Measurements from ENCODE around the gene NSDHL. TPM values are rescaled to one million over a fixed set of nuclear protein-coding genes. Genes with fewer than 3 reads are reported as not detected.

The NSDHL gene
- polyA plus RNA-seq, 2 of the 4 experiments (the other 2 are of a cell fraction), result 24.9 to 50.5 TPM

DNA sequence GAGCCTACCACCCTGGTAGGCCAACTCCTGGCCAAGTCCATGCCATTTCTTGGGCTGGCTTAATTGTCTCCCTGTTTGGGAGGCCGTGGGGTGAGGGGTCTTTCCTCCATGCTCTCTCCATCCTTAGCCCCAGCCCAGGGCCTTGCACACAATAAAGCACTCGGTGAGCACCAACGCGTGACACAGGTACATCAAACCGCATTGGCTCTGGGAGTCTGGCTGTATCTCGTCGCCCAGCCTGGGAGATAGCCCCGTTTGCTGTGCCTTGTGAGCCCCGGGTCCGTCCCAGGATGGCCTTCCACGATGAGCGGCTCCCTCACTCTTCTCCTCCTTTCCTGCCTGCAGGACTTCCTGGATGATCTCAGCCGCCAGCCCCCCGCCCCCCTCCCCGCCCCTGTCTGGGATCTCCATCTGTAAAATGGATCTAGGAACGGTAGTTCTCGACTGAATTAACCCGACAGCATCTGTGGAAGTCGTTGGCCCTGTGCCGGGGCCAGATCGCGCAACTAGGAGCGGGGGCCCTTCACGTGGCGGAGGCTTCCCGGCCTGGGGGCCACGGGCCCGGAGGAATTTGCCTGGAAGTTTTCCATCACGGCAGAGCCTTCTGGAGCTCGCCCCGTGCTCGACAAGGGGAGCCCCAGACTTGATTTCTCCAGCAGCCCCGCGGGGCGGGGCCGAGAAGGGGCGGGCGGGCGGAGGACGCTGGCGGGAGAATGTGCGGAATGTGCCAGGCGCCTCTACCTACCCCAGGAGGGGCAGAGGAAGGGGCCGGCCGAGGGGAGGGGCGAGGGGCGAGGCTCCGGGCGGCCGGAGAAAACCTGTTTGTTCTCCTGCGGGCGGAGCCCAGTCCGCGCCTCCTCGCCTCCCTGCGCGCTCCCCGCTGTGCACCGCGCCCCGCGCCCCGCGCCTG lies 66.6 kb downstream of the NSDHL start, which contains the start of gene ZNF185:
Gene ZNF185 (plus strand): TSS at position 846 of the 910 bp plus-strand sequence. CDS start 16,423 bp downstream, outside the sequence.
- Histone ChIP-seq H3K4me2 (peak within 1 kb of the TSS; percentile 96), H3K27ac (peak within 1 kb of the TSS; percentile 76 to 87), H3K4me3 (peak within 1 kb of the TSS; percentile 49), H3K4me1 (peaks cover 10% of the 10 kb centered on the region), H3K9me3 (no peaks in the 10 kb centered on the region)
- POLR2A ChIA-PET, result no interaction called here
- WGBS (ENCODE audit: missing lambda C conversion rate), result 26% methylated on average over 4 of the region's 64 CpGs
- CTCF ChIA-PET, result interaction anchor here (2.1 kb wide), 1 partner anchor 8 kb away, joined by 7 read pairs; no protein-coding TSS in a partner anchor
- peak; percentile 51 to 82; a peak in 5 of 6 replicates for ATAC-seq
- peak; percentile 34 to 50 for DNase-seq (ENCODE audit: low read depth in 1 of 2, low spot score in 1 of 2)
- TF ChIP-seq JUNB (IDR thresholded peaks at IDR 0.05) (no peak), POLR2AphosphoS2 (conservative IDR thresholded peaks at IDR 0.05; ENCODE audit: low read length) (no peak), RCOR1 (IDR thresholded peaks at IDR 0.05; ENCODE audit: low read depth, low read length) (no peak), ESRRA (IDR thresholded peaks at IDR 0.05; ENCODE audit: borderline replicate concordance, low read length) (no peak), MAFK (IDR thresholded peaks at IDR 0.05; ENCODE audit: partially characterized antibody) (no peak)
- TF ChIP-seq, protein P1, sequence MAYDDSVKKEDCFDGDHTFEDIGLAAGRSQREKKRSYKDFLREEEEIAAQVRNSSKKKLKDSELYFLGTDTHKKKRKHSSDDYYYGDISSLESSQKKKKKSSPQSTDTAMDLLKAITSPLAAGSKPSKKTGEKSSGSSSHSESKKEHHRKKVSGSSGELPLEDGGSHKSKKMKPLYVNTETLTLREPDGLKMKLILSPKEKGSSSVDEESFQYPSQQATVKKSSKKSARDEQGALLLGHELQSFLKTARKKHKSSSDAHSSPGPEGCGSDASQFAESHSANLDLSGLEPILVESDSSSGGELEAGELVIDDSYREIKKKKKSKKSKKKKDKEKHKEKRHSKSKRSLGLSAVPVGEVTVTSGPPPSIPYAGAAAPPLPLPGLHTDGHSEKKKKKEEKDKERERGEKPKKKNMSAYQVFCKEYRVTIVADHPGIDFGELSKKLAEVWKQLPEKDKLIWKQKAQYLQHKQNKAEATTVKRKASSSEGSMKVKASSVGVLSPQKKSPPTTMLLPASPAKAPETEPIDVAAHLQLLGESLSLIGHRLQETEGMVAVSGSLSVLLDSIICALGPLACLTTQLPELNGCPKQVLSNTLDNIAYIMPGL (CRISPR knock-in tag; IDR thresholded peaks at IDR 0.05; ENCODE audit: borderline replicate concordance), result no peak
- FAIRE-seq, result no peak

- 90% methylated on average over 5 of the region's 10 CpGs for WGBS (ENCODE audit: missing lambda C conversion rate)
- Histone ChIP-seq H3K4me3 (peak overlapping the region; percentile 49), H3K27ac (peak overlapping the region; percentile 76 to 87), H3K9me3 (no peaks in the 10 kb centered on the region), H3K4me1 (peaks cover 10% of the 10 kb centered on the region), H3K4me2 (peak overlapping the region; percentile 96)
- POLR2A ChIA-PET, result no interaction called here
- FAIRE-seq, result no peak
- DNase-seq (ENCODE audit: low read depth in 1 of 2, low spot score in 1 of 2), result no peak
- ATAC-seq, result no peak
- TF ChIP-seq RFX5 (IDR thresholded peaks at IDR 0.05) (no peak), KDM1A (IDR thresholded peaks at IDR 0.05; ENCODE audit: low read depth) (peak; percentile 59; the same call in 1 of the 2 replicates)
- CTCF ChIA-PET, result interaction anchor here (1.1 to 2.0 kb wide), 2 partner anchors 16 to 18 kb away, joined by 3 to 7 read pairs; no protein-coding TSS in a partner anchor
These were observed 67.6 kb downstream of the NSDHL start for GRCh38 chrX:152898442-152898841.

- H3K4me1 ChIP-seq, result peaks cover 13% of the 10 kb centered on the region
- no peak for ATAC-seq
- no peak for TF ChIP-seq ZNF302 (CRISPR knock-in tag; IDR thresholded peaks at IDR 0.05)
- no peak for TF ChIP-seq ELK1 (IDR thresholded peaks at IDR 0.05; ENCODE audit: low read depth, low read length)
- TF ChIP-seq FOSL2 (IDR thresholded peaks at IDR 0.05), result no peak
- no peak for TF ChIP-seq FOSL2 (CRISPR knock-in tag; IDR thresholded peaks at IDR 0.05)
- TF ChIP-seq JUNB (IDR thresholded peaks at IDR 0.05), result no peak
- no peak for TF ChIP-seq ZSCAN20 (CRISPR knock-in tag; IDR thresholded peaks at IDR 0.05)
- no peak for TF ChIP-seq MAFK (IDR thresholded peaks at IDR 0.05; ENCODE audit: partially characterized antibody)
- TF ChIP-seq CBX8 (IDR thresholded peaks at IDR 0.05), result no peak
- no peak for TF ChIP-seq TFCP2L1 (CRISPR knock-in tag; IDR thresholded peaks at IDR 0.05)
- no peak for TF ChIP-seq BHLHE40 (IDR thresholded peaks at IDR 0.05; ENCODE audit: low read depth, low read length)
- TF ChIP-seq FOSB (CRISPR knock-in tag; IDR thresholded peaks at IDR 0.05), result no peak
- no peak for TF ChIP-seq NPAS2 (CRISPR knock-in tag; IDR thresholded peaks at IDR 0.05; ENCODE audit: borderline replicate concordance)
- no peak for TF ChIP-seq MAX (IDR thresholded peaks at IDR 0.05)
- TF ChIP-seq RAD21 (conservative IDR thresholded peaks at IDR 0.05 in 1 of 2, IDR thresholded peaks at IDR 0.05 in 1 of 2), result no peak
- TF ChIP-seq KDM5A (IDR thresholded peaks at IDR 0.05), result no peak
- POLR2A ChIA-PET, result no interaction called here
- FAIRE-seq, result no peak
- H3K4me3 ChIP-seq, result no peak overlapping the region
- WGBS (ENCODE audit: missing lambda C conversion rate), result 95% methylated on average over 10 of the region's 16 CpGs
- no peaks in the 10 kb centered on the region for H3K9me3 ChIP-seq
- no peak for DNase-seq (ENCODE audit: low read depth in 1 of 2, low spot score in 1 of 2)
- H3K27ac ChIP-seq, result no peak overlapping the region
- CTCF ChIA-PET, result interaction anchor here (0.8 to 2.0 kb wide), 6 partner anchors 15 to 68 kb away, joined by 3 to 7 read pairs (median 4); partner anchors contain the start of gene NSDHL
- H3K4me2 ChIP-seq, result no peak overlapping the region
These were observed 68.4 kb downstream of the NSDHL start for GRCh38 chrX:152899111-152899873.
